Measurements from ENCODE around the gene COL5A1.

- TF ChIP-seq, protein P1, sequence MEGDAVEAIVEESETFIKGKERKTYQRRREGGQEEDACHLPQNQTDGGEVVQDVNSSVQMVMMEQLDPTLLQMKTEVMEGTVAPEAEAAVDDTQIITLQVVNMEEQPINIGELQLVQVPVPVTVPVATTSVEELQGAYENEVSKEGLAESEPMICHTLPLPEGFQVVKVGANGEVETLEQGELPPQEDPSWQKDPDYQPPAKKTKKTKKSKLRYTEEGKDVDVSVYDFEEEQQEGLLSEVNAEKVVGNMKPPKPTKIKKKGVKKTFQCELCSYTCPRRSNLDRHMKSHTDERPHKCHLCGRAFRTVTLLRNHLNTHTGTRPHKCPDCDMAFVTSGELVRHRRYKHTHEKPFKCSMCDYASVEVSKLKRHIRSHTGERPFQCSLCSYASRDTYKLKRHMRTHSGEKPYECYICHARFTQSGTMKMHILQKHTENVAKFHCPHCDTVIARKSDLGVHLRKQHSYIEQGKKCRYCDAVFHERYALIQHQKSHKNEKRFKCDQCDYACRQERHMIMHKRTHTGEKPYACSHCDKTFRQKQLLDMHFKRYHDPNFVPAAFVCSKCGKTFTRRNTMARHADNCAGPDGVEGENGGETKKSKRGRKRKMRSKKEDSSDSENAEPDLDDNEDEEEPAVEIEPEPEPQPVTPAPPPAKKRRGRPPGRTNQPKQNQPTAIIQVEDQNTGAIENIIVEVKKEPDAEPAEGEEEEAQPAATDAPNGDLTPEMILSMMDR (optimal IDR thresholded peaks at IDR 0.05 in 1 of 3, IDR thresholded peaks at IDR 0.05 in 1 of 3, conservative IDR thresholded peaks at IDR 0.05 in 1 of 3; ENCODE audit: extremely low read depth in 1 of 3, insufficient read depth in 2 of 3, low read length in 3 of 3): no peak
- no peak for TF ChIP-seq EZH2 (IDR thresholded peaks at IDR 0.05; ENCODE audit: low read length)
Measured at GRCh38 chr9:134867917-134868750, 226.5 kb downstream of the COL5A1 start.
